Measurements from ENCODE around the gene PKNOX2.

The PKNOX2 gene

DNA sequence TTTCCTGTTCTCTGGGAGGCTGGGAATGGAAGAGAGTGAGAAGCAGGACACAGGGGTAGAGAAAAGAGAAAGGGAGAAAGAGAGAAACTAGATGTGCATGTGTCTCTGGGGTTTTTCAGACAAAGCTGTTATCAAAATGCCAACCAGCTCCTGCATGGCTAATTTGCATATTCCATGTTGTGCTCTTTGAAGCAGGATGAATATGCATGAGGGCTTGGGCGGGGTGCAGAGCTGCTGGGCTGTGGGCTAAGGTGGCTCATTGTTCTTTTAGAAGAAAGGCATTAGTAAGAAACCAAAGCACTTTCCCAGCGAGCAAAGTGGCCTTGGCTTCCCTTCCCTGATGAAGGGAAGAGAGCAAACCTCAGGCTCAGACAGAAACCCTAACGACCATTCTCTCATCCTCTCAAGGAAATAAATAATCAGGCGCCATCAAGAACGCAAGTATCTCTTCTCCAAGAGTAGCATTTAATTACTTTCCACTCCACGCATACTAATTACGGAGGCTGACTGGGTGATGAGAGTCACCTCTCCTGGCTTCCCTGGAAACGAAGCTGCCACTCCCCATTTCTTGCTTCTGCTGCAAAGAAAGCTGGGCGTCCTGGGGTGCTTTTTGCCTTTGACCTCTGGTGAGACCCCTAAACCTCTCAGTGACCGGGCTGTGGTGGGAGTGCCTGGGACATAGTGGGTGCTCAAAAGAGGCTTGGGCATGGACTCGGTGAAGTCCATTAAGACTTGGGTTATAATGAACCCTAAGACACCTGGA lies 277.3 kb downstream of the PKNOX2 start:
- FAIRE-seq = no peak
- TF ChIP-seq TAF1 (IDR thresholded peaks at IDR 0.05; ENCODE audit: borderline replicate concordance, low read depth, low read length) = no peak
- TF ChIP-seq POLR2A (IDR thresholded peaks at IDR 0.05; ENCODE audit: low read depth, low read length) = no peak
- no peak for TF ChIP-seq POLR2AphosphoS5 (IDR thresholded peaks at IDR 0.05; ENCODE audit: low read depth, low read length)
- DNase-seq (ENCODE audit: insufficient read length) = no peak

DNA sequence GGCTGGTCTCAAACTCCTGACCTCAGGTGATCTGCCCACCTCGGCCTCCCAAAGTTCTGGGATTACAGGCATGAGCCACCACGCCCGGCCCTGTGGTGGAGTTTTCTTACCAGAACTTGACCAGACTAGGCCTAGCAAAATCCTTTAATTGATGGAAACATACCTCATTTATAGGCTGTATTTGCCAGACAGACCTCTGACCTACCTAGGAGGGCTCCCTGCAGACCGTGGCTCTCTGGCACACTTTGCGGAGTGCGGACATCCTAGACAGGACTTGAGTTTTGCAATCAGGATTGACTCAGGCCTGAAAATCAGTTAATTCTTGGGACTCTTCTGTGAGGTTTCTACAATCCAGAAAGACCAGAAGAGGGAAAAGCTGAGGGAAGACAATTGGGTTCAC lies 278.4 kb downstream of the PKNOX2 start:
- FAIRE-seq (no peak), DNase-seq (ENCODE audit: insufficient read length) (no peak)
- TF ChIP-seq TAF1 (IDR thresholded peaks at IDR 0.05; ENCODE audit: borderline replicate concordance, low read depth, low read length) = no peak
- no peak for TF ChIP-seq POLR2A (IDR thresholded peaks at IDR 0.05; ENCODE audit: low read depth, low read length)
- no peak for TF ChIP-seq POLR2AphosphoS5 (IDR thresholded peaks at IDR 0.05; ENCODE audit: low read depth, low read length)

GRCh38 chr11:125443767-125444311 lies 279.3 kb downstream of the PKNOX2 start:
- TF ChIP-seq TAF1 (IDR thresholded peaks at IDR 0.05; ENCODE audit: borderline replicate concordance, low read depth, low read length) = no peak
- FAIRE-seq (peak; percentile 46), DNase-seq (ENCODE audit: insufficient read length) (no peak)

DNA sequence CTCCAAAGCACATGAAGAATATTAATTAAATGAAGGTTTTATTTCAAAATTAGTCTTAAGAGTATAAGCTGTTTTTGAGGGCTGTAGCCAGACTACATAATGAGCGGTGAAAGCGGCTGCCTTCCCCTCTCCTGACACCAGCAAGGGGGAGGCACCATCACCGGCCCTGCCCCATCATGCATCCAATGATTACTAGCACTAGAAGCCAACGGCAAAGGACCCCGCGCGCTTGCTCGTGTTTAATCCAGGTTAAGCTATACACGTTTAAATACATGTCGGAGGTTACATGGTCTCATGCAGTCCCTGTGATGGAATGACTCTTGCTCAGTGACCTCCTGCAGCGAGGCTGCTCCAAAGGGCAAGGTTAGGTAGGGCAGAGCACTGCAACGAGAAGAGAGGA lies 281.2 kb downstream of the PKNOX2 start:
- FAIRE-seq (no peak), DNase-seq (ENCODE audit: insufficient read length) (no peak)
- TF ChIP-seq POLR2A (IDR thresholded peaks at IDR 0.05; ENCODE audit: low read depth, low read length) (no peak), POLR2AphosphoS5 (IDR thresholded peaks at IDR 0.05; ENCODE audit: low read depth, low read length) (no peak), TAF1 (IDR thresholded peaks at IDR 0.05; ENCODE audit: borderline replicate concordance, low read depth, low read length) (no peak)

- DNase-seq (ENCODE audit: insufficient read length) (no peak), FAIRE-seq (no peak)
- TF ChIP-seq TAF1 (IDR thresholded peaks at IDR 0.05; ENCODE audit: borderline replicate concordance, low read depth, low read length) = no peak
- no peak for TF ChIP-seq POLR2AphosphoS5 (IDR thresholded peaks at IDR 0.05; ENCODE audit: low read depth, low read length)
- no peak for TF ChIP-seq POLR2A (IDR thresholded peaks at IDR 0.05; ENCODE audit: low read depth, low read length)
Measured at GRCh38 chr11:125446279-125446678, 281.7 kb downstream of the PKNOX2 start.

- DNase-seq (ENCODE audit: insufficient read length) = no peak
- FAIRE-seq = no peak
- TF ChIP-seq TAF1 (IDR thresholded peaks at IDR 0.05; ENCODE audit: borderline replicate concordance, low read depth, low read length) (no peak), POLR2A (IDR thresholded peaks at IDR 0.05; ENCODE audit: low read depth, low read length) (no peak), POLR2AphosphoS5 (IDR thresholded peaks at IDR 0.05; ENCODE audit: low read depth, low read length) (no peak)
Measured at GRCh38 chr11:125447721-125448120, 283.2 kb downstream of the PKNOX2 start.

- DNase-seq (ENCODE audit: insufficient read length) (no peak), FAIRE-seq (no peak)
- TF ChIP-seq TAF1 (IDR thresholded peaks at IDR 0.05; ENCODE audit: borderline replicate concordance, low read depth, low read length) = no peak
- no peak for TF ChIP-seq POLR2AphosphoS5 (IDR thresholded peaks at IDR 0.05; ENCODE audit: low read depth, low read length)
- no peak for TF ChIP-seq POLR2A (IDR thresholded peaks at IDR 0.05; ENCODE audit: low read depth, low read length)
Measured at GRCh38 chr11:125448136-125448535, 283.6 kb downstream of the PKNOX2 start.

- no peak for TF ChIP-seq TAF1 (IDR thresholded peaks at IDR 0.05; ENCODE audit: borderline replicate concordance, low read depth, low read length)
- TF ChIP-seq POLR2AphosphoS5 (IDR thresholded peaks at IDR 0.05; ENCODE audit: low read depth, low read length) = no peak
- no peak for TF ChIP-seq POLR2A (IDR thresholded peaks at IDR 0.05; ENCODE audit: low read depth, low read length)
- DNase-seq (ENCODE audit: insufficient read length) (no peak), FAIRE-seq (no peak)
Measured at GRCh38 chr11:125449565-125449964, 285.0 kb downstream of the PKNOX2 start.

DNA sequence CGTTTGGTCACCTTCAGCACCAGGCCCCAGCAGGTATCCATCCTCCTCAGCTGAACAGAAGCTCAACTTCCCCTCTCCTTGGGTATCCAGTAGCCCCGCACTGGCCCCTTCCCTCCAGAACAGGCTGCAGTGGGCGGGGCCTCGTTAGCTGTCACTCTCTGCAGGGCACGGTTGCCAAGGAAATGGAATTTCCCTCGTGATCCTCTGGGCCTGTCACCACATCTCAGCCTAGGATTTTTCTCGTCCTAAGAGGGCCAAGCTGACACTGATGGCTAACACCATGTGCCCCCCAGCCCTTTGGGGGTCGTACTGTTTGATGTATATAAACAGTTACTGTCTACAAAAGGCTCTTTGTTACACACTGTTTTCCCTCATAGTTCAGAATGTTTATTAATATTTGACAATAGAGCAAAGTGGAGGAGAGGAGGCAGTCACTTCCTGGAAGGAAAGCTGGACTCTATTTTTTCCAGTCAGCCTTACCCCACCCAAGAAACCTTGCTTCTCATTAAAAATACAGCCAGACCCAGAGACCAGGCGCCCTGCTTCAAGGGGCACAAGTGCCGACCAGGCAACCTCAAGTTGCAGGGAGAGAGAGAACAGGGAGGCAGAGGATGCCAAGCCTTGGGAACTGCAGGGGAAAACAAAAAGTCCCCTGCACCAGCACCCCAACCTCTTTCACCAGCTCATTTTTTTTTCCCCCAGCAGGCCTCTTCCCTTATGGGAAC lies 287.0 kb downstream of the PKNOX2 start:
- no peak for TF ChIP-seq POLR2A (IDR thresholded peaks at IDR 0.05; ENCODE audit: low read depth, low read length)
- no peak for TF ChIP-seq TAF1 (IDR thresholded peaks at IDR 0.05; ENCODE audit: borderline replicate concordance, low read depth, low read length)
- TF ChIP-seq POLR2AphosphoS5 (IDR thresholded peaks at IDR 0.05; ENCODE audit: low read depth, low read length) = no peak
- peak; percentile 84 for FAIRE-seq
- no peak for DNase-seq (ENCODE audit: insufficient read length)

DNA sequence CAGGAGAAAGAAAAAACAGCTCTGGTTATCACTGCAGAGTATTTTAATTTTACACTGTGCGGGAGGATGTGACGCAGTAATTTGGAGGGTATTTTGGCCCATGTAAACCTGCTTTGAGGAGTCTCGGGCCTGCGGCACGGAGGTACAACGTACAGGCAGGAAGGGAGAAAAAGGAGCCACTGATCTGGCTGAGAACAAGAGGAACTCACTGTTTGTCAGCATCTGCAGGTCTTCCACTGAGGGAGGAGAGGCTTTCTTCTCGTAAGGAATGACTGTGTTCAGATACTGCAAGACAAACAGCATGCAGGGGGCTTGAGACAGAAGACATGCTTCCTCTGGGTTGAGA lies 287.5 kb downstream of the PKNOX2 start:
- TF ChIP-seq POLR2A (IDR thresholded peaks at IDR 0.05; ENCODE audit: low read depth, low read length) (no peak), POLR2AphosphoS5 (IDR thresholded peaks at IDR 0.05; ENCODE audit: low read depth, low read length) (no peak), TAF1 (IDR thresholded peaks at IDR 0.05; ENCODE audit: borderline replicate concordance, low read depth, low read length) (no peak)
- peak; percentile 64 for FAIRE-seq

GRCh38 chr11:125454047-125454446 lies 289.5 kb downstream of the PKNOX2 start:
- TF ChIP-seq TAF1 (IDR thresholded peaks at IDR 0.05; ENCODE audit: borderline replicate concordance, low read depth, low read length) (no peak), POLR2AphosphoS5 (IDR thresholded peaks at IDR 0.05; ENCODE audit: low read depth, low read length) (no peak), POLR2A (IDR thresholded peaks at IDR 0.05; ENCODE audit: low read depth, low read length) (no peak)
- FAIRE-seq = no peak
- no peak for DNase-seq (ENCODE audit: insufficient read length)

More for the DNA sequence above, 287.5 kb downstream of the PKNOX2 start:
- DNase-seq (ENCODE audit: insufficient read length) = no peak

- DNase-seq (ENCODE audit: insufficient read length) (no peak), FAIRE-seq (no peak)
- TF ChIP-seq POLR2A (IDR thresholded peaks at IDR 0.05; ENCODE audit: low read depth, low read length) (no peak), POLR2AphosphoS5 (IDR thresholded peaks at IDR 0.05; ENCODE audit: low read depth, low read length) (no peak), TAF1 (IDR thresholded peaks at IDR 0.05; ENCODE audit: borderline replicate concordance, low read depth, low read length) (no peak)
Measured at GRCh38 chr11:125455851-125456250, 291.3 kb downstream of the PKNOX2 start.

All from GM12892 (cell line).